HG03354 (cell line): ENCODE data around the gene ANKRD13C.
A peak's percentile ranks its signal among the peaks of the same experiment; 100 is the strongest.
"Not testable (repeated sequence)": the region's sequence is repeated elsewhere in the genome, so short reads cannot be mapped to it uniquely, and the experiment has no call there.

Experiments
- ATAC-seq: cut with Tn5 transposase; IDR thresholded peaks from one replicate; pipeline ENCODE4 v1.9.1; 2021; ENCODE audit warnings: mild to moderate bottlenecking; ENCODE audit not compliant: unreplicated experiment, poor library complexity, severe bottlenecking

Gene ANKRD13C

GRCh38 chr1:70361727-70362398 is 7.3 kb upstream of the ANKRD13C start:
- ATAC-seq: no peak

GRCh38 chr1:70360321-70360720 is 5.8 kb upstream of the ANKRD13C start:
- ATAC-seq: no peak

GRCh38 chr1:70358921-70359564 is 4.5 kb upstream of the ANKRD13C start:
- peak; percentile 40 for ATAC-seq

GRCh38 chr1:70355920-70356319 is 1.4 kb upstream of the ANKRD13C start:
- no peak for ATAC-seq

- ATAC-seq: no peak
These were observed 537 bp upstream of the ANKRD13C start for GRCh38 chr1:70355111-70355407.

- ATAC-seq: peak; percentile 36
These were observed 756 bp downstream of the ANKRD13C start for GRCh38 chr1:70353601-70354331.

GRCh38 chr1:70353044-70353443 is 1.5 kb downstream of the ANKRD13C start:
- ATAC-seq: no peak

- not testable (repeated sequence) for ATAC-seq
These were observed 4.7 kb downstream of the ANKRD13C start for GRCh38 chr1:70349799-70350198.

- no peak for ATAC-seq
These were observed 5.9 kb downstream of the ANKRD13C start for GRCh38 chr1:70348399-70349165.

GRCh38 chr1:70339644-70340043 is 14.9 kb downstream of the ANKRD13C start:
- not testable (repeated sequence) for ATAC-seq

- ATAC-seq: no peak
These were observed 18.5 kb downstream of the ANKRD13C start for GRCh38 chr1:70336050-70336449.

- ATAC-seq: no peak
These were observed 20.1 kb downstream of the ANKRD13C start for GRCh38 chr1:70334436-70334835.

- no peak for ATAC-seq
These were observed 21.3 kb downstream of the ANKRD13C start for GRCh38 chr1:70333245-70333644.

GRCh38 chr1:70331962-70332361 is 22.6 kb downstream of the ANKRD13C start:
- ATAC-seq: no peak

- ATAC-seq: no peak
These were observed 27.0 kb downstream of the ANKRD13C start for GRCh38 chr1:70327306-70328076.

GRCh38 chr1:70324683-70325082 is 29.8 kb downstream of the ANKRD13C start:
- no peak for ATAC-seq

- ATAC-seq: no peak
These were observed 34.8 kb downstream of the ANKRD13C start for GRCh38 chr1:70319750-70320149.

- ATAC-seq: no peak
These were observed 36.3 kb downstream of the ANKRD13C start for GRCh38 chr1:70318191-70318590.

GRCh38 chr1:70317087-70317486 is 37.4 kb downstream of the ANKRD13C start:
- no peak for ATAC-seq

GRCh38 chr1:70315782-70316181 is 38.7 kb downstream of the ANKRD13C start:
- ATAC-seq: no peak
